HG02852 (cell line): Measurements from ENCODE around the gene IL15RA.
"Not testable (repeated sequence)": the region's sequence is repeated elsewhere in the genome, so short reads cannot be mapped to it uniquely, and the experiment has no call there.

Experiments
- ATAC-seq: cut with Tn5 transposase; IDR thresholded peaks from one replicate; pipeline ENCODE4 v1.9.1; 2021; ENCODE audit warnings: mild to moderate bottlenecking, moderate library complexity; ENCODE audit not compliant: unreplicated experiment

IL15RA gene

DNA sequence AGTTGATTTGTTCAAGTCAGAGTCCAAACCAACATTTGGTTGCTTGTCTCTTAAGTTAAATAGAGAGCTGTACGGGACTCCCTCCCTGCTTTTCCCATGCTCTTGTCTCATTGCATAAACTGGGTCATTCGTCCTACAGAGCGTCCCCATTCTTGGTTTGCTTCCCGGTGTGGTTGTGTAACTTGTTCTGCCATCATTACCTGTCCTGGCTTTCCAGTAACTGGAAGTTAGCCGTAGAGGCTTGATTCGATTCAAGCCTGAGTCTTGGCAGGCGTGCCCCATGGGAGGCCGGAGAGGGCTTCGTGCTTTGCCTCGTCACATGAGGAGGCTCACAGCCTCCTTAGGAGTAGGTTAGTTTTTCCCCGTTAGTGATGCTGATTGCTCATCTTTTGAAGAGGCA, 47.1 kb downstream of the IL15RA start:
- ATAC-seq = no peak

GRCh38 chr10:5929442-5929841, 47.9 kb downstream of the IL15RA start:
- ATAC-seq = no peak

DNA sequence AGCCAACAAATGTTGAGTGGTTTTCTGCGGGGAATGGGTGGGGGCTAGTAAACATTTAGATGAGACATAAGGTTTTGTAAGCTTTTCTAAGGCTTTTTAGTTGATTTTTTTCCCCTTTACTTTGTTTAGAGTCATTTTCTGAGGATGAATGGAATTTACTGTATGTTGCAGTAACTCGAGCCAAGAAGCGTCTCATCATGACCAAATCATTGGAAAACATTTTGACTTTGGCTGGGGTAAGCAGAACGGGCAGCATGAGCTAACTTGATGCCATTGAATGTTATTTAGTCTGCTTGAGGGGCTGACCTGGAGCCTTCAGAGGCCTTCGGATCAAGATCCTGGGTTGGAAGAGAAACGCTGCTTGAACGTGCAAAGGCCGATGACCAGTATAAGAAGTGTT, 50.0 kb downstream of the IL15RA start:
- no peak for ATAC-seq

DNA sequence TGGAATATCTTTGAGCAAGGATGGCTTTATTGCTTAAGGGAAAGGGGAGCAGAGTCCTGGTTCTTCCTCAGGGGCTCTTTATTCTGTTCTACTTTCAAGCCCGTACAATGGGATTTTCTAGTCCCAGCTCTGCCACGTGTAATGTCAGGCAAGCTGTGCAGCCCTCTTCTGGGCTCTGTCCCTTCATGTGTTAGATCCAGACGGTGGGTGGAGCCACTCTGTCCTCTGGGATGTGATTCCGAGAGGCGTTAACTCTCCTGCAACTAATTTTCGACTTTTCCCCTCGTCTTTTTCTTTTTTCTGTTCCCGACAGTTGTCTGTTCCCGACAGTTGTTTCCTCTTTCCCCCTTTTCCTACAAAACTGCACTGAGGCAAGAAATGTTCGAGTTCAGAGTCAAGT, 52.5 kb downstream of the IL15RA start:
- ATAC-seq = no peak

DNA sequence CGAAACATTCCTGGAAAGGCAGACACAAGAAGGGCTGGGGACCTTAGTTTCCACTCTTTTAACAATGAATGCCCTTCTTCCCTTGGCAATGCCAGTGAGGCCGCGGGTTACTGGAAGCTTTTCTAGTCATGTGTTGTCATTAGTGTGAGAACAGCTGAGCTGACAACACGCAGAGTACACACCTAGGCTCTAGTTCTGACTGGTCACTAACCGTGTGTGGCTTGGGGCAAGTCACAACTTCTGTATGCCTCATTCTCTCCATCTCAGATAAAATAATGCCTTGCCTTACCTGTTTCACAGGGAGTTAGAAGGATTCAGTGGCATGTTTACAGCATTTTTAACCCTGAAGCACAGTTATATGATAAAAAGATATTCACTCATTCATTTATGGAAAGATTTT, 55.6 kb downstream of the IL15RA start:
- no peak for ATAC-seq

- ATAC-seq = no peak
Observed at GRCh38 chr10:5919568-5919967, 57.8 kb downstream of the IL15RA start.

DNA sequence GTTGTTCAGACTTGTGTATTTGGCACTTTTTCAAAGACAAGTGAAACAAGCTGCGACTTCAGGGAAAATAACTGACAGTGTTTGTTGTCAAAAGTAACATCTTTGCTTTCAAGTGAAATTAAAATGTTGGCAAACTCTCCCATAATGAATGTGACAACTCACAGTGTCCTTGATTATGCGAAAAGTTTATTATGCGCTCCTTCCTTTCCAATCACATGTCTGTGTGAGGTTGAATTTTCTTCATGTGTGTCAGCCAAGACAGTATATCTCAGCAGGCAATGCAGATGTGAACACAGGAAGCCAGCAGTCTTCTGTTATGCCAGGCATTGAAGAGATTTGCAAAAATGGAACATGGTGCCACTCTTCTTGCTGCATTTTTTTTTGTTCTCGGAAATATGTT, 58.6 kb downstream of the IL15RA start:
- ATAC-seq = no peak

DNA sequence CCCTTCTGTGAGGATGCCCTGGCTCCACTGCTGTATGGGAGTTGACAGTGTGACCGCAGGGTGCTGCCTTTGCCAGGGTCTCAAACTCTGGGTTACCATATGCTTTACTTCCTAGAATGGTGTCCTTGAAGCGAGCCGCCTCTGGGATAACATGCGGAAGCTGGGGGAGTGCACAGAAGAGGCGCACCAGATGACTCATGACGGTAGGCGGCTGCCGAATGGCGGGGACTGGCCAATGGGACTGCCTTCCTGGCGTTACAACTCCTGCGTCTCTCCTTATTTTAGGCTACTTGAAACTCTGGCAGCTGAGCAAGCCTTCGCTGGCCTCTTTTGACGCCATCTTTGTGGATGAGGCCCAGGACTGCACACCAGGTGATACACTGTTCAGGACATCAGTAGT, 60.0 kb downstream of the IL15RA start:
- ATAC-seq = no peak

DNA sequence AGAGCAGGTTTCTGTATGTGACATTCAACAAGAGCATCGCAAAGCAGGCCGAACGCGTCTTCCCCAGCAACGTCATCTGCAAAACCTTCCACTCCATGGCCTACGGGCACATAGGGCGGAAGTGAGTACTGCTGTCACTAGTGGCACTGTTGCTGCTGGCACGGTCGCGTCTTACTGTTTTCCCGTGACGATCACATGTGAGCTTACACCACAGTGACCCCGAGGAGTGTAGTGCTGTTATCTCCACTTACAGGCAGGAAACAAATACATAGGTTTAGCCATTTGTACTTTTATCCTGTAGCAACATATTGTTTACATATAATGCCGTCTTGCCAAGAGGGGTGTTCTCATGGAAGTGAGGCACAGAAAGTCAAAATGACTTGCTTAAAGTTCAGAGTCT, 61.9 kb downstream of the IL15RA start:
- no peak for ATAC-seq

- ATAC-seq = no peak
Observed at GRCh38 chr10:5913736-5914135, 63.6 kb downstream of the IL15RA start.

DNA sequence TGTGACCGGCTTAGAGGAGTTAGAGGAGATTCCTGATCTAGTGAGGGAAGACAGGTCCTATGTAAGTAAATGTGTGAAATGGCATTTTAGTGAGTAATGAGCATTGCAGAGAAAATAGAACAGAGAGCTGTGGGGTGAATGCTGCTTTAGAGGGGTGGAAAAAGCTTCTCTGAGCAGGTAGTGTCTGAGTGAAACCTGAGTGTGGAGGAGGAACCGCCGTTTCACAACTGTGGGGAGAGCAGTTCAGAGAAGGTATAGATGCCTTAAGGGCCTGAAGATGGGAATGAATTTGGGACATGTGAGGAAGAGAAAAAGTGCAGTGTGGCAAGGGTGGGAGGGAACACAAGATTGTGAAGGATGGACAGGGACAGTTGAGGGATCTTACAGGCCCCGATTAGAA, 65.7 kb downstream of the IL15RA start:
- no peak for ATAC-seq

- ATAC-seq = no peak
Observed at GRCh38 chr10:5910323-5911100, 66.8 kb downstream of the IL15RA start.

- ATAC-seq = not testable (repeated sequence)
Observed at GRCh38 chr10:5908676-5909075, 68.7 kb downstream of the IL15RA start.

GRCh38 chr10:5906651-5907050, 70.7 kb downstream of the IL15RA start:
- ATAC-seq = no peak

DNA sequence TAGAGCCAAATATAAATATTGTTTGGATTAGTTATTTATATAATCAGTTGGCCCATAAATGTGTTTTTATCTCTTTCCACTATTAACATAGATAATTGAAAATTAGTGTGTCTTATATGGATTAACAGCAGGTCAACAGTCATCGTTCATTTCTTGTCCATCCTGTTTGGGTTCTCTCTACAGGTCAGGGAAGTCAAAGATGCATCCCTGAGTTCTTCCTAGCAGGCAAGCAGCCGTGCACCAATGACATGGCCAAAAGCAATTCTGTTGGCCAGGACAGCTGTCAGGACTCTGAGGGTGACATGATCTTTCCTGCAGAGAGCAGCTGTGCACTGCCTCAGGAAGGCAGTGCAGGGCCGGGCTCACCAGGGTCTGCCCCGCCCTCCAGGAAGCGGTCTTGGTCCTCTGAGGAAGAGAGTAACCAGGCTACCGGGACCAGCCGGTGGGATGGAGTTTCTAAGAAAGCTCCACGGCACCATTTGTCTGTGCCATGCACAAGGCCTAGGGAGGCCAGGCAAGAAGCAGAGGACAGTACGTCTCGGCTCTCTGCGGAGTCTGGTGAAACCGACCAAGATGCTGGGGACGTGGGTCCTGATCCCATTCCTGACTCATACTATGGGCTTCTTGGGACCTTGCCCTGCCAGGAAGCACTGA, 71.4 kb downstream of the IL15RA start:
- ATAC-seq = no peak

GRCh38 chr10:5904227-5904626, 73.1 kb downstream of the IL15RA start:
- ATAC-seq = peak; percentile 96

- ATAC-seq = no peak
Observed at GRCh38 chr10:5903563-5903962, 73.8 kb downstream of the IL15RA start.

DNA sequence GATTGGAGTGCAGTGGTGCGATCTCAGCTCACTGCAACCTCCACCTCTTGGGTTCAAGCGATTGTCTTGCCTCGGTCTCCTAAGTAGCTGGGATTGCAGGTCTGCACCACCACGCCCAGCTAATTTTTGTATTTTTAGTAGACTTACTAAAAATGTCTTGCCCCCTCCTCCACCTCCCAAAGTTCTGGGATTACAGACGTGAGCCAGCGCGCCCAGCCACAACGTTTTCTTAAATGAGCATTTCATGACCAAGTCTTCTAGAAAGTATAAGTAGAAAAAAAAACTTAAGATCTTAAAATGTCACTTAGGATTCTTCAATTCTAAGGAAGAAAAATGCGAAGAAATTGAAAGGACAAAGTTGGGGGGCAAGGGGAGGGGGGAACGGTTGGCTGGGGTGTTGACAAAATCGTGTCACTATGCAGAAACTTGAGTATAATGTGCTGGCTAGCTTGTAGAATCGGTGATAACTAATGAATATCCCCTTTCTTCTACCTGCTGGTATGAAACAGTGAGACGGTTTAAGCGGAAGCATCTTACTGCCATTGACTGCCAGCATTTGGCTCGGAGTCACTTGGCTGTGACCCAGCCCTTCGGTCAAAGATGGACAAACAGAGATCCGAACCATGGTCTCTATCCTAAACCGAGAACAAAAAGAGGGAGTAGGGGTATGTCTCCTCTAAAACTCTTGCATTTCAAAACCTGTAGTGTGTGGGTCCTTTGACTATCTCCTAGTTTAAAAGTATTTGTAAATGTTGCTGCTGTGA, 74.7 kb downstream of the IL15RA start:
- no peak for ATAC-seq
